ENCODE measurements around the gene DBI.

DNA sequence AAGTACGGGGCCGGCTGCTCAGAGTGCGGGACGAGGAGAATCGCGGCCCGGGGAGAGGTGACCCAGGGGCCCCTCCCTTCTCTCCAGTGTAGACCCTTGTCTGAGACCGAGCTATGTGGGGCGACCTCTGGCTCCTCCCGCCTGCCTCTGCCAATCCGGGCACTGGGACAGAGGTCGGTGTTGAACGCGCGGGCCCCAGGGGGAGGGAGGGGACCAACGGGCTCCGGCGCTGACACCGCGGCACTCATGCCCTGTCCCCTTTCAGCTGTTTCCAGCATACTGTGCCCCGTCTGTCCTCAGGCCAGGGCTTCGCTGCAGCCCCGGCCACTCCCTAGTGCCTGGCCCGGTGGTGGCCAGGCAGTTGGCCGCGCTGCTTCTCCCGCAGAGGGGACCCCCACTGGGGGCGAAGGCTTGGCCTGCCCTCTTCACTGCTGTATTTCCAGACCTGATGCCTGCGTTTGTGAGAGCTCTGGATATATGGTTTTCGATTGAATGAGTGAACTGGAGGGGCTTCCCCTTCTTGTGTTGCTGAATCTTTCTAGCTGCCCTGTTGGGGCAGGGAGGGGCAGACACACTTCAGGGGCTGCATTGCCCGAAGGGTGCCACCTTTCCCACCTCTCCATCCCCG lies 809 bp downstream of the DBI start:
- TF ChIP-seq CTCF (IDR thresholded peaks at IDR 0.05; ENCODE audit: low read length): no peak
- TF ChIP-seq EZH2 (optimal IDR thresholded peaks at IDR 0.05; ENCODE audit: low read depth, low read length): no peak
